Stimulated activated CD4-positive, alpha-beta T cell treated with anti-CD3 and anti-CD28 coated beads, Interleukin-2, amount 100 ng/mL, for 24 hours (primary cell): ENCODE data around the gene CAP2.
"Not testable (repeated sequence)": the region's sequence is repeated elsewhere in the genome, so short reads cannot be mapped to it uniquely, and the experiment has no call there.

Experiments used
- DNase-seq, 2 donors: peaks; one replicate each; pipeline ENCODE4 v3.0.0-alpha.2; 2020

CAP2 gene

GRCh38 chr6:17405181-17405943, 12.0 kb downstream of the CAP2 start:
- not testable (repeated sequence) for DNase-seq

- DNase-seq = no peak
Observed at GRCh38 chr6:17405944-17406245, 12.5 kb downstream of the CAP2 start.

GRCh38 chr6:17408081-17408480, 14.7 kb downstream of the CAP2 start:
- DNase-seq = no peak

- DNase-seq = no peak
Observed at GRCh38 chr6:17410281-17410680, 16.9 kb downstream of the CAP2 start.

GRCh38 chr6:17413313-17413750, 19.9 kb downstream of the CAP2 start:
- DNase-seq = no peak

GRCh38 chr6:17414395-17414794, 21.0 kb downstream of the CAP2 start:
- DNase-seq = not testable (repeated sequence)

- DNase-seq = no peak
Observed at GRCh38 chr6:17415321-17415720, 21.9 kb downstream of the CAP2 start.

GRCh38 chr6:17416806-17417205, 23.4 kb downstream of the CAP2 start:
- no peak for DNase-seq

- DNase-seq = no peak
Observed at GRCh38 chr6:17417817-17418216, 24.4 kb downstream of the CAP2 start.

- no peak for DNase-seq
Observed at GRCh38 chr6:17418281-17419188, 25.1 kb downstream of the CAP2 start.

- DNase-seq = no peak
Observed at GRCh38 chr6:17419189-17419575, 25.8 kb downstream of the CAP2 start.

- no peak for DNase-seq
Observed at GRCh38 chr6:17420368-17420767, 27.0 kb downstream of the CAP2 start.

GRCh38 chr6:17421406-17421805, 28.0 kb downstream of the CAP2 start:
- no peak for DNase-seq

GRCh38 chr6:17423026-17423425, 29.6 kb downstream of the CAP2 start:
- DNase-seq = no peak

- no peak for DNase-seq
Observed at GRCh38 chr6:17427062-17427461, 33.7 kb downstream of the CAP2 start.

GRCh38 chr6:17427617-17428016, 34.2 kb downstream of the CAP2 start:
- no peak for DNase-seq

- not testable (repeated sequence) for DNase-seq
Observed at GRCh38 chr6:17428595-17429120, 35.3 kb downstream of the CAP2 start.

- DNase-seq = no peak
Observed at GRCh38 chr6:17429383-17430061, 36.1 kb downstream of the CAP2 start.

- no peak for DNase-seq
Observed at GRCh38 chr6:17431581-17431980, 38.2 kb downstream of the CAP2 start.

- no peak for DNase-seq
Observed at GRCh38 chr6:17432356-17432755, 39.0 kb downstream of the CAP2 start.

GRCh38 chr6:17439243-17439993, 46.0 kb downstream of the CAP2 start:
- DNase-seq = no peak

GRCh38 chr6:17440811-17441210, 47.4 kb downstream of the CAP2 start:
- not testable (repeated sequence) for DNase-seq

GRCh38 chr6:17442196-17442595, 48.8 kb downstream of the CAP2 start:
- DNase-seq = no peak
